HTERT RPE-1 (cell line): ENCODE results near the gene RIMBP2.

ENCODE experiments used
- in situ Hi-C: fragments of 300-500 bp; cut with MboI; formaldehyde crosslinking; loops from 4 replicates; pipeline ENCODE4 v1.14.3; 2020; ENCODE audit warnings: low sequenced_read_pairs

Gene RIMBP2

DNA sequence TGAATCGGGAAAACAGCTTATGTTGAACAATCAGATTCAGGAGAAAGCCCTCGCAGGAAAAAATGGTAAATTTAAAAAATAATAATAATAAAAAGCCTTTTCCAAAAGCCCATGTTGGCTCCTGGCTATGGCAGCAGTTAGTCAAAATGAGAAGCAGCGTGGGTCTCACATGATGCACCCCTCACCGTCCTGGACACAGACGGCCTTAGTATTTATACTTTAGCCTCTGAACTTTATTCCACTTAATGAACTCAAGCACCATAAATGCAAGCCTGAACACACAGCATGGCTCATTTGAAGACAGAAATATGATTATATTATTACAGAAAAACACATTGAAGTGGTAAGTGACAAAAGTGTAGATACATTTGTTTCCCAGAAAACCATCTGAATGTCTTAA, 160.9 kb downstream of the RIMBP2 start:
- in situ Hi-C loops, result no loop called here

- in situ Hi-C loops, result no loop called here
These were observed 163.6 kb downstream of the RIMBP2 start for GRCh38 chr12:130552483-130552996.

- in situ Hi-C loops, result no loop called here
These were observed 166.7 kb downstream of the RIMBP2 start for GRCh38 chr12:130549361-130549760.

GRCh38 chr12:130547480-130548155, 168.5 kb downstream of the RIMBP2 start:
- in situ Hi-C loops, result no loop called here

GRCh38 chr12:130546494-130546893, 169.6 kb downstream of the RIMBP2 start:
- in situ Hi-C loops, result no loop called here

DNA sequence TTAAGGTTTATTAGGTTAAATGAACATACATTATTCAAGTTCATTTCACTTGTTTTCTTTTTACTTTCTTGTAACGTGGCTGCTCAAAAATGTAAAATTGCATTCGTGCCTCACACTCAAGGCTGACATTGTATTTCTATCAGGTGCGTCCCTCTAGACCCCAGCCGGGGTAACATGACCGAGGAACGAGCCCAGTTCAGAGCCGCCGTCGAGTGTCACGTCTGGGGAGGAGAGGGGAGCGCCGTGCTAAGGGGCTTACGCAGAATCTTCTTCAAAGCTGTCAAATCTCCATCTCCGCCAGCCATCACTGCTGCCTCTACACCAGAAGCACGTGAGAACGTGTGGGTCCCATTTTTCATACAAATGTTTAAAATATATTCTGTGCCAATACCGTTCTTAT, 170.6 kb downstream of the RIMBP2 start:
- in situ Hi-C loops, result no loop called here

GRCh38 chr12:130540376-130540775, 175.7 kb downstream of the RIMBP2 start:
- in situ Hi-C loops, result no loop called here

- in situ Hi-C loops, result no loop called here
These were observed 177.6 kb downstream of the RIMBP2 start for GRCh38 chr12:130538343-130539095.

GRCh38 chr12:130537655-130538054, 178.4 kb downstream of the RIMBP2 start:
- in situ Hi-C loops, result no loop called here

DNA sequence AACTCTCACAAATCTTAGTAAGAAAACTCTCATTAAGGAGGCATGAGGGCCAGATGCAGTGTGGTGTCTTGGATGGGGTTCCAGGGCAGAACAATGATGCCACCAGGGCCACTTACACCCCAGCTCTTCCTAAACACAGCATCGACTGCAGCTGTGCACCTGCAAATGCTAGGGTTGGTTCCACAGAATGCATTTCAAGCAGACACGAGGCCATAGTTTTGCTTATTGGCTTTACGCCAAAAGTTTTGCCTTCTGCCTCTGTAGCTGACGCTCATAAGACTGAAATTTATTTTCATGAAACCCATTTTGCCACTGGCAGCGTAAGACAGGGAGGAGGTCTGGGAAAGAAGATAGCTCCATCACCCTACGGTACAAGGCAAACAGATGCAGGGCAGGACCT, 179.0 kb downstream of the RIMBP2 start:
- in situ Hi-C loops, result no loop called here

- in situ Hi-C loops, result no loop called here
These were observed 185.7 kb downstream of the RIMBP2 start for GRCh38 chr12:130530429-130530828.

GRCh38 chr12:130529781-130530180, 186.3 kb downstream of the RIMBP2 start:
- in situ Hi-C loops, result no loop called here

DNA sequence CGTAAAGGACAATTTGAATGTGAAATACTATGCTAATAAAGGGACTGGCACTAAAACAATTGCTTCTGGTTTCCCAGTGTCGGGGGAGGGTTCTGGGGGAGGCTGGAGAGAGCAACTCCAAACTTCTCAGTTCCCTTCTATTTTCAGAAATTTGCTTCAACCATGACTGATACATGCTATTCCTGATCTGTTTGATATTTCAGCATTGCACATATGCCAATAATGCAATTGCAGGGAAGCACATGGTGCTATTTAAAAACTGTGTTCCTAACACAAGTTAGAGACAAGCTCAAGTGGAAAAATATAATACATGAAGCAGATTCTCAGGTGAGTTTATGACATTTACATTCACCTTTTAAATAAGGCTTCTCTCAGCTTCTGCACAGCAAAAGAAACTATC, 188.9 kb downstream of the RIMBP2 start:
- in situ Hi-C loops, result no loop called here

- in situ Hi-C loops, result no loop called here
These were observed 189.3 kb downstream of the RIMBP2 start for GRCh38 chr12:130526813-130527212.

GRCh38 chr12:130525384-130526172, 190.5 kb downstream of the RIMBP2 start:
- in situ Hi-C loops, result no loop called here

DNA sequence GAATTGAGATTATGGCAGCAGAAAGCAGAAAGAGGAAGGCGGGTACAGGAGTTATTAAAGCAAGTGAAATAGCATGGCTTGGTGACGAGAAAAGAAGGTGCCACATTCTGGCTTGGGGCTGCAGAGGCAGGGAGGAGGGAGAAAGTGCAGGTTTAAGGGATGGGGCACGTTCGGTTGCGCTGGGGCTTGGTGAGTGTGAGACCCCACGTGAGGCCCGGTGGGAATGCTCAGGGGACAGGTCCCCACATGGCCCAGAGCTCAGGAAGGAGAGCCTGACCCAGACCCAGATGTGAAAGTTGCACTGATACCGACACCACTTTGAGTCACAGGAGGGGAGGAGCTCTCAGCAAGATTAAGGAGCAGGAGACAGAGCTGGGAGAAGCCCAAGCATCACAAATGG, 191.3 kb downstream of the RIMBP2 start:
- in situ Hi-C loops, result no loop called here

DNA sequence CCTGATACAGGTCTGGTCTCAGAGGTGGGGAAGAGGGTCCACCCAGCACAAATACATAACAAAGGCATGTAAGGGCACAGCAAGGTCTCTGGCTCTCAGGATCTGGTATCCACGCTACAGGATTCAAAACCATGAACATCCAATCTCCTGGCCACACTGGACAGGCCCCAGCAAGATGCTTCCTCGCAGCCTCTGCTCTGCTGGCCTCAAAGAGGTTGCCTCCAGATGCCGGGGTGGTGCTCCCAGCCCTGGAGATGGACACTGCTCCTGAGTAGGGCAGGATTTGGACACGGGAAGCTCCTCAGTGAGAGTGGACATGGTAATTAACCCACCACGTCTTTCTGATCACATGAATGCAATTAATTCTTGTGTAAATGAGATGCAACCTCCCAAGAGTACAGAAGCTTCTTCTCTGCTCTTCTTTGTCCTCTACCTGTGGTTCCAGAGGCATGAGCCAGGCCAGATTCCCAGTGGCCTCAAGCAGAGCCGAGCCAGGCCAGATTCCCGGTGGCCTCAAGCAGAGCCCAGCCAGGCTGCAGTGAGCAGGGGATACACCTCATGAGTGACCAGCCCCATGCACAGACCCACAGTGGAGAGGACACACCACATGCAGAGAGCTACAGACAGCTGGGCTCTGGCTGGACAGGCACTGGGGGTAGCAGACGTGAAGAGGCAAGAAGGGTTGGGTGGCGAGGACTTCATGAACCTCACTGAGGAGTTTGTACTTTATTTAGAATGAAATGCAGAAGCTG, 192.1 kb downstream of the RIMBP2 start:
- in situ Hi-C loops, result no loop called here

DNA sequence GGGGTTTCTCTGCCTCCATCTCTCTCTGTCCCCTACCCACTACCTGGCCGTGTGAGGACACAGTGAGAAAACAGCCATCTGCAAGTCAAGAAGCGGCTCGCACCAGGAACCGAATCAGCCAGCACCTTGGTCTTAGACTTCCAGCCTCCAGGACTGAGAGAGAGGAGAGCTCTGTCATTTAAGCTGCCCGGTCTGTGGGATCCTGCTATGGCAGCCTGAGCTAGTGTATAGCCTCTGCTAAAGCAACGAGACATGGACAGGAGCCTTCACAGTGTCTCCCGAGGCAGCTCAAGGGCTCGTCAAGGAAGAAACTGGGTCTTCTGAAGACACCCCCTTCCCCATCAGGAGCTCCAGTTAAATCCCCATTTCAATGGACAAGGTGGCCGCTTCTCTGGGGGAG, 192.9 kb downstream of the RIMBP2 start:
- in situ Hi-C loops, result no loop called here

- in situ Hi-C loops, result no loop called here
These were observed 193.8 kb downstream of the RIMBP2 start for GRCh38 chr12:130522244-130522834.

- in situ Hi-C loops, result no loop called here
These were observed 194.5 kb downstream of the RIMBP2 start for GRCh38 chr12:130521375-130522124.
